HG02571 (cell line): ENCODE results near the gene CASZ1.

ENCODE experiments used
- ATAC-seq: cut with Tn5 transposase; IDR thresholded peaks from one replicate; pipeline ENCODE4 v1.9.1; 2021; ENCODE audit warnings: mild to moderate bottlenecking, moderate library complexity; ENCODE audit not compliant: unreplicated experiment

Gene CASZ1

DNA sequence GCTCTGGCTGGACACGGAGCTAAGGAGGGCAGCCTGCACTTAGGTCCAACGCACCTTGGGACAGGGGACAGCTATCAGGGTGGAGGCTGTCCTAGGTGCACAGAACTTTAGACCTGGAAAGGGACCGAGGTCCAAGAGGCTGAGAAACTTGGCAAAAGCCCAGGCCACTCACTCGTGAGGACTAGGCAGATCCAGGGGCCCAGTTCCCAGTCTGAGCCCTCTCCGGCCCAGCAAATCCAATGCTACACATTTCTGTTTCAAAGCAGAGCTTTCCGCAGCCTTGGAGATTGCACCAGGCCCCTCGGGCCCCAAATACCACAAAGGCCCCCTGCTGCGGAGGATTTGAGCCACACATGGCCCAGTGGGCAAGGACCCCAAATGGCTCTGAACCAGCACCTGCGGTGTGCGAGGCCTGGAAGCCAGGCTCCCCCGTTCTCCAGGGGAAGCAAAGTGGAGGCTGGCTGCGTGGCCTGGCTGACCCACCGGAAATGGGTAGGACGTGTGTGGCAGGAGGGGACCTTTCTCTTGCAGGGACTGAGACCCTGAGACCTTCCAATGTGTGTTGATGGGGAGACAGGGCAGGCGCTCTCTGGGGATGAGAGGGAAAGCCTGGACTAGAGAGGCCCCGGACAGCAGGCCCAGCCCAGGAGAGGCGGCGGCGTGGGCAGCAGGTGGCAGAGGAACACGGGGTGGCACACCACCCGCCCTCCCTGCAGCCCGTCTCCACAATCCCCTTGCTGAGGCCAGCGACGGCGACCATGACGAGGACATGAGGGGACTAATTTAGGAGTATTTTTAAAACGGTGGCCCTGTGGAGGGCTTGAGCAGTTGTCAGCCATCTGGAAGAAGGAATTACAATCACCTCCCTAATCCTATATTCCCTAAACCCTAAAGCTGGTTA, 118.7 kb downstream of the CASZ1 start:
- ATAC-seq, result no peak

DNA sequence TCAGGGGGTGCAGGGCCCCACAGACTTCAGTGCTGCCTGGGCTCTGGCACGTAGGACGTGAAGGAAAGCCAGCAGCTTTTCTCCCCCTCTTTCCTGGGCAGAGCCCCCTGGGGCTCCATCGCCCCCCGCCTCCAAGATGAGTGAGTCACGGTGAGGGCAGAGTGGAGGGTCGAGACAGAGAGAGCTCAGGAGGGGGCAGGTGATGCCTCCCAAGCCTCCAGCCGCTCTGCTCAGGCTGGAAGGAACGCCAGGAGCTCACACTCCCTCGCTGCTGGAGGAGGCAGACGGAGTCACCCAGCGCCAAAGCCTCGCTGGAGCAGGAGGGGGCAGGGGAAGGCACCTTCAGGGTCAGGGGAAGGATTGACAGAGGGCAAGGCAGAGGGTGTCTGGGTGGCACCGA, 119.5 kb downstream of the CASZ1 start:
- no peak for ATAC-seq

DNA sequence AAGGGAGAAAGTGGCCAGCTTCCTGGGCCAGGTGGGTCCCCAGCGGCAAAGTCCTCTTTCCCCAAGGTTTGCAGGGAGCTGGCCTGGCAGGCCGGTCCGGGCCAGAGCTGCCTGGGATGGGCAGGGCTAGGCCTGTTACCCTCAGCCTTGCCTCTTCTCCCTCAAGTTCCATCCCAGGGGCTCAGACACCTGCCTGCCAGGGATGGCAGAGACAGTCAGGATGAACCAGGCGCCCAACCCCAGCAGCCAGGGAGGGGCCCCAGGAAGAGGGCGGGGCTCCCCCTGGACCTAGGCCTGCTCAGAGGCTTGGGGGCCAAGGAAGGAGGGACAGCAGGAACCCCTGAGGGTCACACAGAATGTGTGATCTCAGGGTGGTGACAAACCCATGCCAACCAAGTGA, 120.6 kb downstream of the CASZ1 start:
- ATAC-seq, result no peak

DNA sequence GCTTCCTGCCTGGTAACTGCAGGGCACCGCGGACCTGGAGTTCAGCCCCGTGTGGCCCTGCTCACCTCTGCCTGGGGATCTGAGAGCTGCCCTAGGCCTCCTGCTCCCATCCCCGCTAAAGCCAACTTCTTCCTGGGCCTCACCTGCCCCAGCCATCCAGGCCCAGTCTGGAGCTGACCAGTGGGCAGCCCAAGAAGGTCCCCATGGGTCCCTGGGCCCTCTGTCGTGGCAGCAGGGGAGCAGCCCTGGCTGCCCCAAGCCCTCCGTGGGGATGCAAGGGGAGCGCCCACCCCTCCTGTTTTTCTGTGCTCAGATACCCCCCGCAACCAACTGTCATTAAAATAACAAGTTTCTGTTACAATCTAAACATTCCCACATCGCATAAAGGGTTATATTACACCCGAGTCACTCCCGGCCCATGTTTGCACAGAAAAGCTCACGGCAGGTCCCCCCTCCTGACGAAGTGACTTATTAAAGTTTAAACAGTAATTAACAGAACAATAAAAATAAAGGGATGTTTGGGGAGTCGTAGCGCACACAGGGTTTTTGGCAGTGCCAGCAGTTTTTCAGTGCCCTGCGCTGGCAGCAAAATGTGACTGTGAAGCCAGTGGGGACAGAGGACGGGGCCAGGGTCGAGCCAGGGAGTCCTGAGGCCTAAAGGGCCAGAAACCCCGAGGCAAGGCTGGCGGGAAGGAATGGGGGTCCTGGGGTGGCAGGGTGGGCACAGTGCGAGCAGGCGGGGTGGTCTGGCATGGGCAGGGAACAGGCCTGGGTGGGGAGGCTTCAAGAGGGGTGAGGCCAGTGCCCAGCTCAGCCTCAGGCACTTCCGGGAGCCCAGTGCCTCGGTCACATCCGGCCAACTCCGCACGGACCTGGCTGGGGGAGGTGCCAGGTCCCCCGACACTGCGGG, 121.5 kb downstream of the CASZ1 start:
- ATAC-seq, result no peak

DNA sequence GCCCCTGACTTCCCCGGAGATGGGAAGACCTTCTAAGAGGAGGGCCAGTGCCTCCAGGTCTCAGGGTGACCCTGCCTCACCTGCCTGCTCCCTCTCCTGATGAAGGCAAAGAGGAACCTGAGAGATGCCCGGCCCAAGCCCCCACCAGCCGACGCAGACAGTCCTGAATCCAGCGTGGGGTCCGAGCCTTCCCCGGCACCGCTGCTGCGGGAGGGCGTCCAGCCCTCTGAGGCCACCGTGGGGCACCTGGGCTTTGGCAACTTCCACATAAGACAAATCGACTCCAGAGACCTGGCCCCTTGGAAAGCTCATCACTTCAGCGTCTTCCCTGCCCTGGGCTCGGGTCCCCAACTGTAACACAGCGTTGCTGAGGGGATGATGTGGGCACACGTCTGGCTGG, 122.2 kb downstream of the CASZ1 start:
- no peak for ATAC-seq

DNA sequence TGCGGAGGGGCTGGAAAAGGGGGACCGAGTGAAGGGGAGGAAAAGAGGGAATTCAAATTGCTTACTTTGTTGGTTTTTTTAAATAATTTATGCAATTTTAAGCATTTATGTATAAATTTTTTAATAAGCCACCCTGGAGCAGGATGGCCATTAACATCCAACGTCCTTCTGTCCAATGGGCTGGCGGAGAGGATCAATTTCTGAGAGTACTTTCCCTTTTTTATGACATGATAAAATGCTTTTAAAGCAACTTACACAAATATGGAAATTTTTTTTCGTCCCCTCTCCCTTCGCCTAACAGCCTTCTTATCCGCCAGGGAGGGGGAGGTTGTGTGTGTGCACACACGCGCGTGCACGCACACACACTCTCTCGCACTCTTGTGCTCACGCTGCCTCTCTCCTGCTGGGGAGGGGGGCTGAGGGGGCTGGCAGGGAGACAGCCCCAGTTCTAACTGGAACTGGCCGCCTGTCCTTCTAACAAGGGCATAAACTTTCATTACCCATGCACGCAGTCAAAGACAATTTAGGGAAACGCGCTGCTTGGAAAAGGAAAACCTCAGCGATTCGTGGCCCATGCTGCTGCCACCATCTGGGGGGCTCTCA, 123.2 kb downstream of the CASZ1 start:
- no peak for ATAC-seq

DNA sequence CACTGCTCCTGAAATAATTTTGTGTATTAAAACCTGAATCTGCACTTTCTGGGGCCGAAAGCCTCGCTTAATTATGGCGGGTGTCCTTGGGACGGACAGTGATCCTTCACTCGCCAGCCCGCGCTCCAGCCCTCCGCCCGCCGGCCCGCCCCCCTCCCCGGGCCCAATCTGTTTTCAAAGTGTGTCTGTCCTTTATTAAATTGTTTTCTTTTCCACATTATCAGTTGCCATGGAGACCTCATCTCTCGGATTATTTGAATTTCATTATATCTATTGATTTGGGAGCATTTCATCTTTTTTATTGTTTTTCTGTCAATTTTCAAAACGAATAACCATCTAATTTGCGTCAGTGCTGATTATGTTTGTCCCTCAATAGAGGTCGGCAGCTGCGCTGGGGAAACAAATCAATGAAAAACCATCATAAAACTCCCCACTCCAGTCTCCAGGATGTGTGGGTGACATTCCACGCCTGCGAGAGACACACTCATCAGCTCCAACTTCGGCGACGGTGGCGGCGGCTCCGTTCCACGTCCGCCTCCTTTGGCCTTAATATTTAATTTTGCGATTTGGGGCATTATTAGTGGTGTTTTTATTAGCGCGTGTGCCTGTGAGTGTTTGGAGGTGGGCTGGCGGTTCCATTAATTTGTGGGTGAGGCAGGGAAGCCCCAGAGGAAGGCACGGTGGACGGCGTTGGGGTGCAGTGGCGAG, 123.9 kb downstream of the CASZ1 start:
- no peak for ATAC-seq

DNA sequence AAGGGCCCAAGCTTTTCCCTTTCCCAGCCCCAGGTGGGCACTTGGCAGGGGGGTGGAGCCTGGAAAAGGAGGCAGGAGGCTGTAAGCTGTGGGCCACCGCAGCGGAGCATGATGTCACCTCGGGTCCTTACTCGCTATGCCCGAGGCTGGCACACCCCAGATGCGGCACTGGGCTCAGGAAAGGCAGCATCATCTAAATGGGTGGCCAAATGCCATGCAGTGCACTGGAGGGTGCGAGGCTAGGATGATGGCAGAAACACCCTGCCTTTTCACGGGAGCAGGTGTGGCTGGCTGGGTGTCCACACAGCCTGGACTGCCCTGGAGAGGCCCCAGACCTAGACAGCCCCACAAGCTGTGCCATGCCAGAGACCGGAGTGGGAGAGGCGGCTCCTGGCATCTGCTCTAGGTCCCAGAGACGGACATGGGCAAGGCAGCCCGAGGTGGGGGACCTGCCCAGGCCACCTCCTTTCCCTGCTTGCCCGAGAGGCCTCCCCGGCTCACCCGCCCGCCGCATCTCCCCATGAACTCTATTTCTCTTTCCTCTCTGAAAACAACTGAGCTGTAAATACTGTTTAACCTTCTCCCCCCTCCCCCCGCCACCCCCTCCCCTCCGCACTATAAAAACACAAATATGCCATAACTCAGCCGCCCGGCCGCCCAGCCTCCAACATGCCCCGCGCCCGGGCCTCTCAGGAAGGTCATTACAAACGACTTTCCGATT, 124.7 kb downstream of the CASZ1 start:
- no peak for ATAC-seq

DNA sequence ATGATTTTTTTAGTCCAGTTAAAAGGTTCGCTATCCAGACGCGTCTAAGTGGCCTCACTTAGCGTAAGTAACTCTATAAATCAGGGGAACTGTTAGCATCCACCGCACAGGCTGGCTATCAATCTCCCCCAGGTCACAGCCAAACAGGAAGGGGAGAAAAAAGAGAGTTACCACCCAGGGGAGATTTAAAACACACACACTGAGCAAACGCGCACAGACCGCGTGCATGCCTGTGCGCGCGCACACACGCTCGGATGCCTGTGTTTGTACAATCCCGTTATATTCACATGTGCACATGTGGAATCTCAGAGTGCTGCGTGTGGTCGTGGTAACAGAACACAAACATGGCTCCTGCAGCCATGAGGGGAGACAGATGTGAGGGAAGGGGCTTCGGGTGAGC, 125.4 kb downstream of the CASZ1 start:
- ATAC-seq, result no peak

DNA sequence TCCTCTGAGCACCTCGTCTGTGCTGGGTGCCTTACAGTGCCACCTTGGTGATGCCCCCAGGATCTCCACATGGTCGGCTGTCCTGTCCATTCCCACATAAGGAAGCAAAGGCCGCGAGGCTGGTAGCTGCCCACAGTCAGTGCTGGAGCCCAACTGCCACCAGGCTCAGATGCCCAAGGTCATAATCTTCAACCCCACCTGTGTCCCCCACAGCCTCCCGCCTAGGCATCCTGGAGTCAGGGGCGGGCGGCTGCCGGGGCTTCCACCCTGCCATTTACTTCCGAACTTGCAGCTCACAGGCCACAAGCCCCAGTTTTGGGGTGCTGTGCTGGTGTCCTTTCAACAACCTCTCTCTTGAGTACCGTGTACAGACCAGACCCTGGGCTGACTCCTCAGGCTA, 126.3 kb downstream of the CASZ1 start:
- ATAC-seq, result no peak

DNA sequence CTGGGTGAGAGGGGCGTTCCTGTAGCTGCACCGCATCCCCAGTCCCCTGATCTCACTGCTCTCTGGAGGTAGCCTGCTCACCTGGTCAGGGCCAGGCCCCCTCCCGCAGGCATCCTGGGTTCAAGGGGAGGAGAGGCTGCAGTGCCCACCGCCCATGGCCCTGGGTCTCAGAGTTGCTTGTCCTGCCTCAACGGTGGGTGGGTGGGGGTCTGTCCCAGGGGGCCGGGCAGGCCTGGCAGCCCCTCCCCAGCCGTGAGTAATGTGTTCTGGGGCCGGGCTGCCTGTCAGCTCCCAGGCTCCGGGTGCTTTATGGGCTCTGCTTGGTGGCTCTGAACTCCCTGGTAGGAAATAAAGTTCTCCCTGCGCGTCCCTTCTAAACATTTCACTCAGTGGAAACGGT, 126.9 kb downstream of the CASZ1 start:
- ATAC-seq, result no peak

DNA sequence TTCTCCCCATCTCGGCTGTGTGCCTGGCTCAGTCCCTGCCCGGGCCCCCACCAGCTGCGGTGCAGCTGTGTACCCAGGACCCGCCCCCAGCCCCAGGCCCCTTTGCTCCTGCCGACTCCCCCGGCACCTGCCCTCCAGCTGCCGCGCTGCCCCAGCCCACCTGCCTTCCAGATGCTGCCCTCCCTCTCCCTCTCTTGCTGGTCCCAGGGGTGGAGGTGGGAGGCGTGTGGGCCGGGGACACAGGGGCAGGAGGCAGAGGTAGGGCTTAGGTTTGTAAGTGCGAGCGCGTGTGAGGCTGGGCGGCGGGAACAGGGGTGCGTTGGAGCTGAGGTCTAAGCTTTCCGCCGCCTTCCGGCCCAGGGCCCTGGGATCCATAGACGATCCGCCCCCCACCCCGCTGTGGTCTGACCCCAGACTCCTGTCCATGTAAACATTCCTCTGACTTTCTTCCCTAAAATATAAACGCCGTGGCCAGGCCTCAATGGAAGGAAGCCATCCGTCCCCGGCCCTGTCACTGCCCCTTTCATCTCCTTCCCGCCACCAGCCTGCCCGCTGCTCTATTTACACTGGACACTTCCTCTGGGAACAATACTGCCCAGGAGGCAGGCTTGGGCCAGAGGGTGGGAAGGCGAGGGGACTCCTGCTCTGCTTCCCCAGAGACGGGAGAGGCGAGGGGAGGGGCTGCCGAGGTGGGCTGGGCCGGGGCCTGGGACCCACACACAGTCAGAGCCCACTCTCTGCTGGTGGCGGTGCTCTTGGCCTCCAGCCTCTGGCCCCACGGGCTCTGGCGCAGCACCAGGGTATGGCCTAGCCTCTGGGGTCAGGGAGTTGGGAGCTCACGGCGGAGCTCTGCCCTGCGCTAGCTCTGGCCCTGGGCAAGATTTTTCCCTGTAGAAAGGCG, 128.3 kb downstream of the CASZ1 start:
- ATAC-seq, result no peak

DNA sequence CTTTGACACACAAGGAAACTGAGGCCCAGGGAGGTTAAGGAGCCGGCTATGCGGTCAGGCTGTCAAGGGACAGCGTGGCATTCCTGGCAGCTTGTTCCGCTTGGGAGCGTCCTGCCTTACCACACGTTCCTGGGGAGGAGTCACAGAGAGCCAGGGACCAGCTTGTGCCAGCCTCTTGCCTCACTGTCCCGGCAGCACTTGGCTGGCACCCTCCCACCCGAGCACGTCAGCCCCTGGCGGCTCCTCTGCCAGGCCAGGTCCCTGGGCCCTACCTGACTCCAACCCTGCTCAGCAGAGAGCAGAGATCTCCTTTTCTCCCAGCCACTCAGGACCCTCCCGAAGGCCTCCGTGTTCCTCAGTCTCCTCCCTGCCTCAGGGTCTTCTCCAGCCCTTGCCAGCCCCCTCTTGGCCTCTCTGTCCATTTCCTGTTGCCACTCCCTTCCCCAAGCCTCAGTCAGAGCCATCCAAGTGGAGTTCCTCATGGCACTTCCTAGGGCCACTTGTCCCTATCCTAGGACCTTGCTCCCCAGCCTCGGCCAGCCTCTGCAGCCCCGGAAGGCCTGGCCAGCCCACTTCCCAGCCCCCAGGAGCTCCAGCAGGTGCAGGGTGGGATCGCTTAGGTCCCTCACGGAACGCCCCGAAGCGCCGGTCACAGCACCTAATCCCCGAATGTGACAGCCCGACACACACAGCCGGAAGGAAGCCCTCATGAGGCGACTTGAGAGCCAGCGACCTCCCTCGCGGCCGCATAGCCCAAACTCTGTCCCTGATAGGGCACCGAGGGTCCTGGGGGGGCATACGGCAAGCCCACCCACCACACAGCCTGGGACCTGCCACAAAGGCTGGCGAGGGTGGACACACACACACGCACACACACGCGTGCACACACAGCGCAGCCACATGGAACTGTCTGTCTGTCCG, 130.3 kb downstream of the CASZ1 start:
- no peak for ATAC-seq

DNA sequence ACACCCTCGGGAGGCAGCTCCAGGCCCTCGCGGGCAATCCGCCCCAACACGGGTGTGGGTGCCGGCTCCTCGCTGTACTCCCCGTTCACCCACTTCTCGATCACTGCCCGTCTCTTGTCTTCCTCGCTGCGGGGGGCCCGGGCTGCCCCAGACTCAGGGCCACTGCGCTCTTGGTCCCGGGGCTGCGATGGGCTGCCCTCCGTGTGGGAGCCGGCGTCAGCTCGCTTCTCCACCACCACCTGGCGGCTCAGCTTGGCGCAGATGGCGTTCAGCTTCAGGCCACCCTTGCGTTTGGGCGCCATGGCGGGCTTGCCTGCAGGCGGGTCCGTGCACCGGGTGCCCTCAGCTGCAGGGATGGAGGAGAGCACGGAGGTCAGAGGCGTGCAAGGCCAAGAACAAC, 131.2 kb downstream of the CASZ1 start:
- ATAC-seq, result no peak

DNA sequence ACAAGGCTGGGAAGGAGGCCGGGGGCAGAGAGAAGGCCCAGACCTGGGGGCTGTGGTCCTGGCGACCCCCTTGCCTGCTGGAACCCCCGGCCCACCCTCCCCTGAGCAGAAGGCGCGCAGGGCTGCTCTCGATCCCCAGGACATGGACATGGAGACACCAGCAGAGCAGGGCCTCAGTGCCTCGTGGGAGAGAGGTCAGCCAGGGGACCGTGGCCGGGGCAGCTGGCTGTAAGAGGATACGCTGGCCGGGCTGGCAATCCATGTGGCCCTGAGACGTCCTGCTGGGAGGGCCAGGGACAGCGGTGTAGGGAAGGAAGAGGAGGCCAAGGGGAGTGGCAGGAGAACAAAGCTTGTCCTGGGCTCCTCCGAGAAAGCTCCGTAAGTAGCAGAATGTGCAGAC, 132.2 kb downstream of the CASZ1 start:
- ATAC-seq, result no peak

DNA sequence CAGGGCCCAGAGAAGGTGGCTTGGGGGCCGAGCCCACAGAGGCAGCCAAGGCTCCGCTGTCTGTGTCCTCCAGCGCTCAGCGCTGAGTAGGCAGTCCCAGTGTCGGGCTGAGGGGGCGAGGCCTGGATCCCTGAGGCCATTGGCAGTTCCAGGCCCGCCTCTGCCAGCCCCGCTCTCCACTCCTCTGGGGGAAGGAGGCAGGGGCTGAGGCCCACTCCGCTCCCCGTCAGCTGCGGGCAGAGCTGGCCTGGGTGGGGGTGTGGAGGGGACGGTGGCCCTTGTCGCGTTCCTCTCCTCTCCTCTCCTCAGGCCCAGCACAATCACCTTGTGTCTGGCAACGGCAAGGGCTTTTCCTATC, 132.8 kb downstream of the CASZ1 start:
- no peak for ATAC-seq

DNA sequence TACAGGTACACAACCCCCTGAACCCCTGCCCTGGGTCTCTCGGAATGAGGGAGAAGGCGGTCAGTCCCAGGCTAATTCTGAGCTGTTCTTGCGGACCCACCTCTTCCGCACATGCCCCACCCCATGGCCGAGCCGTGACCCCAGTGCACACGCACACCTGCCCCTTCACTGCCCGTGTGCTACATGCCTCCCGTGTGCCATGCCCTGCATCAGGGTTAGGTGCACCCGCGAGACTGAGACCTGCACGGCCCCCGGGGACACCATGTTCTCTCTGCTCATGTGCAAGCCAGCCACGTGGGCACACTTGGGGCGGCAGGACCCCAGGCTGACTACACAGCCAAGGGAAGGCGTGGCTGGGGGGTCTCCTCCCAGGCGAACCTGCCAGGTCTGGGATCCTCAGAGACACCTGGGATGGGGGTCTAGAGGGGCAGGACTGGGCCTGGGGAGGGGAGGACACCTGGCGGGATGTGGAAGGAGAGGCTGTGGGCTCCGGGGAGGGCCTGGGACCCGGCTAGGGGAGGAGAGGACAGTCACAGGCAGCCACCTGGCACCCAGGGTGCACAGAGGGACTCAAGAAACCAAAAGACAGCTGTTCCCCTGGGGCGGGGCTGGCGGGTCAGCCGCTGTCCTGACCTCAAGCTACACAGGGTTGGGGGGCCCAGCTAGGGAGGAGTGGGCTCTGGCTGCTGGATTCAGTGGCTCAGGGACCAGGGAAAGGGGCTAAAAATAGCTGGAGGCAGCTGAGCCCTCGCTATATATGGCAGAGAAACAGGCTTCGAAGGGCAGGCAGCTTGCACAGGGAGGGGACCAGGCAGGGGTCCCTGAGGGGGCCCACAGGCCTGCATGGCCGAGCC, 133.4 kb downstream of the CASZ1 start:
- no peak for ATAC-seq
